Choroid plexus epithelial cell (primary cell): ENCODE data around the gene ADGRG1.

Experiments
- DNase-seq: peaks from one replicate; pipeline ENCODE4 v3.0.0-alpha.2; 2010; ENCODE audit warnings: low read depth
- H3K4me3 ChIP-seq: 2 replicates; pipeline ENCODE4 v1.5.1; 2011; ENCODE audit warnings: low read depth, mild to moderate bottlenecking, control low read depth, low read length, moderate library complexity
- TF ChIP-seq, protein P1 (sequence below): conservative IDR thresholded peaks from 2 replicates; pipeline ENCODE4 v1.5.1; 2011; ENCODE audit warnings: low read depth, mild to moderate bottlenecking, control low read depth, inconsistent platforms, low read length, moderate library complexity

Gene ADGRG1

DNA sequence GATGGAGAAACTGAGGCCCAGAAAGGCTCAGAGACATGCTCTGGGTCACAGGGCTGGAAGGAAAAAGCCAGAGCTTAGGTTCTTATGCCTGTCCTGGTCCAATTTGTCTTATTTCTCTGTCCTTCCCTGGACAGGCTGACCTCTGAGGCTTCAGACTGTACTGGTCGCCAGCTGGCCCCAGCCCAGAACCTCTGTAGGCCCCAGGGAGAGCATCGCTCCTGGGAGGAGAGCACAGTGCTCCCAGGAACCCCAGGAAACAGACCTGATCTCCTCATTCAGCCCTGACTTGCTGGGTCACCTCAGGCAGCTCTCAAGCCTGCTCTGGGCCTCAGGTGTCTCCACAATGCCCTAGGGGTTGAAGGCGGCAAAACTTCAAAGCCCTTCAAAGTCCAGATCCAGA is 71.1 kb downstream of the ADGRG1 start:
- DNase-seq = no peak
- H3K4me3 ChIP-seq = no peak overlapping the region
- TF ChIP-seq, protein P1, sequence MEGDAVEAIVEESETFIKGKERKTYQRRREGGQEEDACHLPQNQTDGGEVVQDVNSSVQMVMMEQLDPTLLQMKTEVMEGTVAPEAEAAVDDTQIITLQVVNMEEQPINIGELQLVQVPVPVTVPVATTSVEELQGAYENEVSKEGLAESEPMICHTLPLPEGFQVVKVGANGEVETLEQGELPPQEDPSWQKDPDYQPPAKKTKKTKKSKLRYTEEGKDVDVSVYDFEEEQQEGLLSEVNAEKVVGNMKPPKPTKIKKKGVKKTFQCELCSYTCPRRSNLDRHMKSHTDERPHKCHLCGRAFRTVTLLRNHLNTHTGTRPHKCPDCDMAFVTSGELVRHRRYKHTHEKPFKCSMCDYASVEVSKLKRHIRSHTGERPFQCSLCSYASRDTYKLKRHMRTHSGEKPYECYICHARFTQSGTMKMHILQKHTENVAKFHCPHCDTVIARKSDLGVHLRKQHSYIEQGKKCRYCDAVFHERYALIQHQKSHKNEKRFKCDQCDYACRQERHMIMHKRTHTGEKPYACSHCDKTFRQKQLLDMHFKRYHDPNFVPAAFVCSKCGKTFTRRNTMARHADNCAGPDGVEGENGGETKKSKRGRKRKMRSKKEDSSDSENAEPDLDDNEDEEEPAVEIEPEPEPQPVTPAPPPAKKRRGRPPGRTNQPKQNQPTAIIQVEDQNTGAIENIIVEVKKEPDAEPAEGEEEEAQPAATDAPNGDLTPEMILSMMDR = no peak

DNA sequence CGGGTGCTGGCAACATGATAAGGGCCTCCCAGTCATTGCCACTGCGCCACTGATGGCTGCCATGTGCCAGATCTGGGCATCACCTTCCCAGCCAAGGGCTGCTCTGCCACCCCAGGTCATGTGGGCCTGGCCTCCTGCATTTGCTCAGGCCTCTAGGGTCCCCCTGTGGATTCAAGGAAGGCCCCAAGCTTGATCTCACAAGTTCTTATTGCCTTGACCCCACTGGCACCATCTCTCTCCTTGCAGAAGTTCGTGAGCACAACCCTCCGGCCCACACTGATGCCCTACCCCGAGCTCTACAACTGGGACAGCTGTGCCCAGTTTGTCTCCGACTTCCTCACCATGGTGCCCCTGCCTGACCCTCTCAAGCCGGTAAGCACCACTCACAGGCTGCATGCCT is 71.5 kb downstream of the ADGRG1 start:
- DNase-seq = no peak
- TF ChIP-seq, protein P1 = no peak
- no peak overlapping the region for H3K4me3 ChIP-seq

DNA sequence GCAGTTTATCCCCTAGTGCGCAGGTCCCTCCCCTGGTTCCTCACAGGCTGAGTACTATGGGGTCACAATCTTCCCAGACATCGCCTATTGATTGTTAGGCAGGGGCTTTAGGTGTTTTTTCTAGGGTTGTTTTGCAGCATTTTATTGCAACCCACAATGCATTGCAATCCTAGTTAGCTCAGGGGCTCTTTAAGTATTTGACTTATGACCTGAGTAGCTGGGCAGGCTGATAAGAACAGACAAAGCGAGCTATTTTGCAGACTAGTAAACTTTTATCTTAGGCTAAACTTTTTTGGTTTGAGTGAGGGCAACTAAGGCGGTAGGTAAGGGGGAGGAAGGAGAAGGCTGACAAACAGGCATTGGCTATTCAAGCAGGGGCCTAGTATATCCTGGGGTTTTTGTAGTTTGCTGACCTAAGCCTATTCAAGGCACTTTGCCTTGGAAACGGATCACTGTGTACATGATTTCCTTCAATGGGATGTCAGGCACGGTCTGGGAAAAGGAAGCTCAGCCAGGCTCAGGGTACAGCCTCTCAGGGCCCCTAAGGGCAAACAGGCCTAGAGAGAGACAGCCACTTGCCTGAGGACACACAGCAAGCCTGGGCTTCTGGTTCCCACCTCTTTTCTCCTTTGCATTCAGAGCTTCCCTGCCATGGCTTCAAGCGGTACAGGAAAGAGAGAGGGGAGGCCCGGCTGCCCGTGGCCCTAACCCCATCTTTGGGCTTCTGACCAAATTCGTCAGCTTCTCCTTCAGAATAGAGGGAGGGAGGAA is 72.5 kb downstream of the ADGRG1 start:
- TF ChIP-seq, protein P1 = no peak
- H3K4me3 ChIP-seq = no peak overlapping the region
- peak; percentile 9 for DNase-seq

DNA sequence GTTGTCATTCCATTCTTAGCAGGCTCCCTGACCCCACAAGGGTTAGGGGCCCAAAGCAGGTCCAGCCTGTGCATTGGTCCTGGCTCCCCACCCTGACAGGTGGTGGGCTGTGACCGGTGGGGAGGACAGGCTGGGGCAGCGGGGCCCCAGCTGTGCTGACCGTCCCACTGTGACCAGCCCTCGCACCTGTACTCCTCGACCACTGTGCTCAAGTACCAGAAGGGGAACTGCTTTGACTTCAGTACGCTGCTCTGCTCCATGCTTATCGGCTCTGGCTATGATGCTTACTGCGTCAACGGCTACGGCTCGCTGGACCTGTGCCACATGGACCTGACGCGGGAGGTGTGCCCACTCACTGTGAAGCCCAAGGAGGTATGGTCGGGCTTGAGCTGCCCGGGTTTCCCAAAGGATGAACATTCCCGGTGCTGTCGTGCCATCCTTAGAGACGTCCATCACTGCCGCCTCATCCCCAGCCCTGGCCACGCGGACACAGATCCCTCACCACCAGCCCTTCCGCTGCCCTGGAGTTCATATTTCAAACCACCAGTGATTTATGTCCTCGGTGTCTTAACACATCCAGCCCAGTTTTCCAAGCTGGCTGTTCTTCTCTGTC is 73.4 kb downstream of the ADGRG1 start:
- no peak overlapping the region for H3K4me3 ChIP-seq
- TF ChIP-seq, protein P1 = no peak
- no peak for DNase-seq

DNA sequence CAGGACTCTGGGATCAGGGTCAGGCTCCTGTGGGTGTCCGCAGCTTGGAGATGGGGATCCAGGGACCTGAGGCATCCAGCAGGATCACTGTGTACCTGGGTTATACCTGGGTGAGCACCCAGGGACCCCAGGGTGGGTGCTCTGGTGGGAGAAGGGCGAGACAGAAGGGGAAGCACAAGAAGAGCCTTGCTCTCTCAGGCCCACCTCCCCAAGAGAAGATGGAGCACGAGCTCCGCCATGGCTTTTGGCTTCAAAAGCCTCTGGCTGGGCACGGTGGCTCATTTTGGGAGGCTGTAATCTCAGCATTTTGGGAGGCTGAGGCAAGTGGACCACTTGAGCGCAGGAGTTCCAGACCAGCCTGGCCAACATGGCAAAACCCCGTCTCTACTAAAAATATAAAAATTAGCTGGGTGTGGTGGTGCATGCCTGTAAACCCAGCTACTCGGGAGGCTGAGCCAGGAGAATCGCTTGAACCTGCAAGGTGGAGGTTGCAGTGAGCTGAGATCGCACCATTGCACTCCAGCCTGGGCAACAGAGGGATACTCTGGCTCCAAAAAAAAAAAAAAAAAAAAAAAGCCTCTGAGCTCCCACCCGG is 75.1 kb downstream of the ADGRG1 start:
- DNase-seq = no peak
- TF ChIP-seq, protein P1 = no peak
- no peak overlapping the region for H3K4me3 ChIP-seq

DNA sequence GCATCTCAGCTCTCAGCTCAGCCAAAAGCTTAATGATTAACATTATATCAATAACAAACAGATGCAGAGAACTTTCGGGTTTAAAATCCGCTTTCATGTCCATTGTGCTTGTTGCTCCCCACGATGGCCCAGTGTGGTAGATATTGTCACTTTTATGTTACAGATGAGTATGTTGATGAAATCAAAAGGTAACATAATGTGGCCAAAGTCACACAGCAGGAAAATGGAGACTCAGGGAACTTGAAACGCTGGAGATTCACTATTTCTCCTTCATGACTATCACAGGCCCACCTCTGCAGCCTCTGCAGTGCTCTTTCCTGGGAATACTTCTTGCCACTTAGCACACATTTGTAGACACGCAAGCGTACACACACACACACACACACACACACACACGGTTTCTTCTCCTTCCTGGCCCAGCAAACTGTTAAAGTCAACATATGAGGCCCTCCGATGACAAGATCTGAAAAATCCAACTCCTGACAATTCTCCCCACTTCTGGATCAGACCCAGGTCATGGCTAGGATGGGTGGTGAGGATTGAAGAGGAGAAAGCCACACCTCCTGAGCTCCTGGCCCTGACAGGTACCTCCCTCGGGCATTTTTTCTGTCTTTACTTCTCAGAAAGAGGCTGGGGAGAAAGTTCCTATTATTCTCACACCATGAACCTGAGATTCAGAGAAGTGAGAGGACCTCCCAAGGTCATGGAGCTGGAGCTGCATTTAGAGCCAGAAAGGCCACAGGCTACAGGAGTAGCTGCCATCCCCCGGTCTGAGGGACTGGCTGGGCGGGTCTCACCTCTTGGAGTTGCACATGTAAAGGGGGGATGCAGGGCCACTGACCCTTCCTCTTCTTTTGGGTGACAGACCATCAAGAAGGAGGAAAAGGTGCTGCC is 75.8 kb downstream of the ADGRG1 start:
- TF ChIP-seq, protein P1 = no peak
- DNase-seq = no peak
- no peak overlapping the region for H3K4me3 ChIP-seq
